IPS-18c (cell line): ENCODE measurements around the gene LGALS12.
A peak's percentile ranks its signal among the peaks of the same experiment; 100 is the strongest.

ENCODE experiments used
- H3K4me3 ChIP-seq: 2 replicates; pipeline ENCODE4 v1.7.0; 2013; ENCODE audit warnings: low read depth, mild to moderate bottlenecking, low read length, moderate library complexity; ENCODE audit not compliant: insufficient read depth
- H3K9me3 ChIP-seq: one replicate; pipeline ENCODE4 v1.6.1; 2013; ENCODE audit warnings: mild to moderate bottlenecking, low read length, moderate library complexity; ENCODE audit not compliant: control insufficient read depth, insufficient read depth

LGALS12 gene, protein sequence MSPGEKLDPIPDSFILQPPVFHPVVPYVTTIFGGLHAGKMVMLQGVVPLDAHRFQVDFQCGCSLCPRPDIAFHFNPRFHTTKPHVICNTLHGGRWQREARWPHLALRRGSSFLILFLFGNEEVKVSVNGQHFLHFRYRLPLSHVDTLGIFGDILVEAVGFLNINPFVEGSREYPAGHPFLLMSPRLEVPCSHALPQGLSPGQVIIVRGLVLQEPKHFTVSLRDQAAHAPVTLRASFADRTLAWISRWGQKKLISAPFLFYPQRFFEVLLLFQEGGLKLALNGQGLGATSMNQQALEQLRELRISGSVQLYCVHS

GRCh38 chr11:63505857-63506528, at the start of gene LGALS12:
TSS of gene LGALS12 (plus strand) at chr11:63506084. CDS start at chr11:63506459, 375 bp downstream.
- H3K9me3 ChIP-seq = no peaks in the 10 kb centered on the region
- H3K4me3 ChIP-seq = no peak within 1 kb of the TSS; the same call in 1 of the 2 replicates

- Histone ChIP-seq H3K4me3 (no peak overlapping the region), H3K9me3 (no peaks in the 10 kb centered on the region)
These were observed 46.3 kb upstream of the LGALS12 start for GRCh38 chr11:63459586-63459985.

GRCh38 chr11:63462137-63462536, 43.7 kb upstream of the LGALS12 start:
- H3K9me3 ChIP-seq = peaks cover 1% of the 10 kb centered on the region
- no peak overlapping the region for H3K4me3 ChIP-seq

GRCh38 chr11:63470311-63470710, 35.6 kb upstream of the LGALS12 start:
- peaks cover 8% of the 10 kb centered on the region for H3K9me3 ChIP-seq
- H3K4me3 ChIP-seq = no peak overlapping the region

- peaks cover 7% of the 10 kb centered on the region for H3K9me3 ChIP-seq
- H3K4me3 ChIP-seq = no peak overlapping the region
These were observed 33.5 kb upstream of the LGALS12 start for GRCh38 chr11:63472372-63472771.

GRCh38 chr11:63476618-63477017, 29.3 kb upstream of the LGALS12 start:
- H3K4me3 ChIP-seq = no peak overlapping the region
- H3K9me3 ChIP-seq = peaks cover 7% of the 10 kb centered on the region

- Histone ChIP-seq H3K4me3 (no peak overlapping the region), H3K9me3 (peaks cover 2% of the 10 kb centered on the region)
These were observed 27.0 kb upstream of the LGALS12 start for GRCh38 chr11:63478896-63479295.

GRCh38 chr11:63480039-63480438, 25.8 kb upstream of the LGALS12 start:
- Histone ChIP-seq H3K9me3 (peaks cover 2% of the 10 kb centered on the region), H3K4me3 (no peak overlapping the region)

DNA sequence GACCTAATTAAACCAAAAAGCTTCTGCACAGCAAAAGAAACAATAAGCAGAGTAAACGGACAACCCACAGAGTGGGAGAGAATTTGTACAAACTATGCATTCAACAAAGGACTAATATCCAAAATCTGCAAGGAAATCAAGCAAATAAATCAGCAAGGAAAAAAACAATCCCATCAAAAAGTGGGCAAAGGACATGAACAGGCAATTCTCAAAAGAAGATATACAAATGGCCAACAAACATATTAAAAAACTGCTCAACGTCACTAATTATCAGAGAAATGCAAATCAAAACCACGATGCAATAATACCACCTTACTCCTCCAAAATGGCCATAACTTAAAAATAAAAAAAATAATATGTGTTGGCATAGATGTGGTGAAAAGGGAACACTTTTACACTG, 20.1 kb upstream of the LGALS12 start:
- peaks cover 2% of the 10 kb centered on the region for H3K9me3 ChIP-seq
- H3K4me3 ChIP-seq = no peak overlapping the region

DNA sequence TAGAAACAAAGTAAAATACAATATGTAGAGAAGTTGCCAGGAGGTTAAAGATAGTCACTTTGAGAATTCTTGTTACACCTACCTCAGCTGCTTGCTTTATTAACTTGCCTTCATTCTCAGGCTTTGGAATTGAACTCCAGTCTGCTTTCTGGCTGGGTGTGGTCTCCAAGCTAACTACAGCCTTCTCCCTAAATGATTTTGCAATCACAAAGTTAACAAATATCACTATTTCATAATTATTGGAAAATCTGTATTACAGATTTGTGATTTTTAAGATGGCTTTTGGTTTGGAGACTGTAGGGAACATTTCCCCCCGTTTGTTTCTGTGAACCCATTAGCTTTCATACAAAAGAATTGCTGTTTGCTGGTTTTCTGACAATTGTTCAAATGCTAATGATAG, 17.1 kb upstream of the LGALS12 start:
- peaks cover 2% of the 10 kb centered on the region for H3K9me3 ChIP-seq
- no peak overlapping the region for H3K4me3 ChIP-seq

DNA sequence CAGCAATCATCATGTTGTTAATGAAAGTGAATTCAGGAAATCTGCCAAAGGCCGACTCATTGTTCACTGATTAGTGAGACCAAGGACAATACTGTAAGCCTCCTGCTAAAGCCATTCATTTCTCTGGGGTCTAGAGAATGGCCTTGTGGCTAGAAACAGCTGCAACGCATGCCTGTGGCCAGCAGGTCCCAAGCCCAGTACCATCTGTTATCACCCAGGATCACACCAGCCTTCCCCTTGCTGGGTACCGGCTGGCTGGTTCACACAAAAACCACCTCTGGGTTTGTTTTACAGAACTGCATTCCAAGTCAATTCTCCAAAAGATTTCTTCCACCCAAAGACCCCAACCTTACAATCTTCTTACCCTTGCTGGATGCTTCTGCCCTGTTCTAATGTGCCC, 16.0 kb upstream of the LGALS12 start:
- Histone ChIP-seq H3K4me3 (peak overlapping the region; percentile 52; the same call in 1 of the 2 replicates), H3K9me3 (peaks cover 2% of the 10 kb centered on the region)

- H3K9me3 ChIP-seq = peaks cover 2% of the 10 kb centered on the region
- peak within 1 kb of the TSS; percentile 52 for H3K4me3 ChIP-seq
These were observed 15.2 kb upstream of the LGALS12 start, which contains the start of gene PLAAT5 for GRCh38 chr11:63490551-63491239. TSS of gene PLAAT5 (minus strand) at chr11:63491167. CDS start at chr11:63491034, 133 bp downstream.

GRCh38 chr11:63491240-63491587, 14.7 kb upstream of the LGALS12 start:
- Histone ChIP-seq H3K4me3 (peak overlapping the region; percentile 52), H3K9me3 (no peaks in the 10 kb centered on the region)

GRCh38 chr11:63491636-63492372, 14.1 kb upstream of the LGALS12 start:
- Histone ChIP-seq H3K9me3 (no peaks in the 10 kb centered on the region), H3K4me3 (peak overlapping the region; percentile 21; the same call in 1 of the 2 replicates)

GRCh38 chr11:63492441-63492840, 13.4 kb upstream of the LGALS12 start:
- H3K4me3 ChIP-seq = no peak overlapping the region
- H3K9me3 ChIP-seq = no peaks in the 10 kb centered on the region

DNA sequence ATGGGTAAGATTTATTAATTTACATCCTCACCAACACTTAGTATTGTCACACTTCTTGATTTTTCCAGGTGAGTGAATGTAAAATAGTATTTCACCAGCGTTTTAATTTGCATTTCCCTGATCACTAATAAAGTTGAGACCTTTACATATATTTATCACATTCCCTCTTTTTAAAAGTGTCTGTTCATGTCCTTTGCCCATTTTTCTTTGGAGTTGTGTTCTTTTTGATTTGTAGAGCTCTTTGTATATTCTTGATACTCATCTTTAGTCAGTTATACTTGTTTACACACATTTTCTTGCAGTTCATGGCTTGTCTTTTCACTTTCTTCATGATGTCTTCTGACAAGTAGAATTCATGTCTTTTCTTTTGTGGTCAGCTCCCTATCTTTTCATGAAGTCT, 12.8 kb upstream of the LGALS12 start:
- no peaks in the 10 kb centered on the region for H3K9me3 ChIP-seq

GRCh38 chr11:63494975-63495374, 10.9 kb upstream of the LGALS12 start:
- H3K9me3 ChIP-seq = no peaks in the 10 kb centered on the region
- H3K4me3 ChIP-seq = no peak overlapping the region

More for the DNA sequence above, 12.8 kb upstream of the LGALS12 start:
- H3K4me3 ChIP-seq = no peak overlapping the region
